IMR-90 (cell line): Measurements from ENCODE around the gene PRELID1. TPM values are rescaled to one million over a fixed set of nuclear protein-coding genes. Genes with fewer than 3 reads are reported as not detected.

Experiments
- ATAC-seq: fragments of 200-7000 bp; cut with Tn5 transposase; 2 replicates; pipeline ENCODE4 v1.9.1; 2020; ENCODE audit warnings: low read depth, mild to moderate bottlenecking, moderate library complexity
- BruUV-seq: library from RNA; stranded (reverse); fragments of 400-500 nt; replicated peaks from 2 replicates; lab custom pipeline; 2021; lab: Mats Ljungman, UMichigan
- CTCF ChIA-PET: fragments of 300-600 bp; formaldehyde crosslinking; extraction: SDS; loops from one replicate; lab custom pipeline; 2021; ENCODE audit warnings: antibody characterized with exemption; lab: Yijun Ruan, JAX
- POLR2A ChIA-PET: fragments of 300-600 bp; sonication (Branson Sonifier 250); formaldehyde crosslinking; loops from one replicate; lab custom pipeline; 2022; ENCODE audit warnings: antibody characterized with exemption; ENCODE audit not compliant: unreplicated experiment; lab: Charles Lee
- DNase-seq: peaks from one replicate; pipeline ENCODE4 v3.0.0; 2013
- H2AFZ ChIP-seq: replicated peaks from 2 replicates; pipeline ENCODE3; 2013; ENCODE audit warnings: low read length, mild to moderate bottlenecking; ENCODE audit not compliant: poor library complexity
- H2AK5ac ChIP-seq: 2 replicates; pipeline ENCODE4 v1.6.1; 2013; ENCODE audit warnings: low read depth, low read length, inconsistent platforms
- H2AK9ac ChIP-seq: replicated peaks from 2 replicates; pipeline ENCODE3; 2013; ENCODE audit warnings: mild to moderate bottlenecking, low read depth, low read length, moderate library complexity; ENCODE audit not compliant: poor library complexity
- H2BK120ac ChIP-seq: 2 replicates; pipeline ENCODE4 v1.6.1; 2013; ENCODE audit warnings: low read depth, low read length, inconsistent platforms
- H2BK15ac ChIP-seq: 3 replicates; pipeline ENCODE4 v1.6.1; 2013; ENCODE audit warnings: low read depth, low read length, inconsistent platforms
- H2BK20ac ChIP-seq: 2 replicates; pipeline ENCODE4 v1.6.1; 2013; ENCODE audit warnings: low read depth, mild to moderate bottlenecking, inconsistent platforms, low read length, moderate library complexity
- H2BK5ac ChIP-seq: 2 replicates; pipeline ENCODE4 v1.6.1; 2013; ENCODE audit warnings: mild to moderate bottlenecking, low read depth, low read length, inconsistent platforms; ENCODE audit not compliant: poor library complexity, severe bottlenecking
- H3K14ac ChIP-seq: replicated peaks from 2 replicates; pipeline ENCODE4 v1.6.1; 2013; ENCODE audit warnings: low read depth, low read length, inconsistent platforms
- H3K18ac ChIP-seq: 2 replicates; pipeline ENCODE4 v1.6.1; 2013; ENCODE audit warnings: low read depth, low read length, control low read depth
- H3K23ac ChIP-seq: 2 replicates; pipeline ENCODE4 v1.6.1; 2013; ENCODE audit warnings: low read depth, low read length, inconsistent platforms
- H3K27ac ChIP-seq: 2 replicates; pipeline ENCODE4 v1.5.1; 2013; ENCODE audit warnings: mild to moderate bottlenecking, control low read depth, low read length; ENCODE audit not compliant: insufficient read depth
- H3K27me3 ChIP-seq: 2 replicates; pipeline ENCODE4 v1.6.1; 2013; ENCODE audit warnings: low read length; ENCODE audit not compliant: control insufficient read depth, insufficient read depth
- H3K36me3 ChIP-seq: 2 replicates; pipeline ENCODE4 v1.6.1; 2013; ENCODE audit warnings: low read length, mixed read lengths; ENCODE audit not compliant: control insufficient read depth, insufficient read depth
- H3K4ac ChIP-seq: 2 replicates; pipeline ENCODE4 v1.6.1; 2013; ENCODE audit warnings: low read depth, low read length, inconsistent platforms
- H3K4me1 ChIP-seq: 2 replicates; pipeline ENCODE4 v1.6.1; 2013; ENCODE audit warnings: low read length, mixed read lengths; ENCODE audit not compliant: control insufficient read depth, insufficient read depth
- H3K4me2 ChIP-seq: 2 replicates; pipeline ENCODE4 v1.6.1; 2013; ENCODE audit warnings: low read depth, mild to moderate bottlenecking, control low read depth, low read length, moderate library complexity
- H3K4me3 ChIP-seq: 2 replicates; pipeline ENCODE4 v1.5.1; 2013; ENCODE audit warnings: low read depth, mild to moderate bottlenecking, control low read depth, low read length, moderate library complexity; ENCODE audit not compliant: insufficient read depth
- H3K56ac ChIP-seq: 2 replicates; pipeline ENCODE4 v1.6.1; 2013; ENCODE audit warnings: low read length, inconsistent platforms; ENCODE audit not compliant: insufficient read depth; ENCODE audit errors: extremely low read depth
- H3K79me1 ChIP-seq, 2 experiments: 2 replicates each; pipeline ENCODE4 v1.6.1; 2013; ENCODE audit warnings: low read length in 2 of 2, inconsistent platforms in 1 of 2, low read depth in 1 of 2
- H3K9ac ChIP-seq: 2 replicates; pipeline ENCODE4 v1.6.1; 2013; ENCODE audit warnings: low read depth, low read length, control low read depth
- H3K9me1 ChIP-seq: 2 replicates; pipeline ENCODE4 v1.6.1; 2013; ENCODE audit warnings: low read length, inconsistent platforms; ENCODE audit not compliant: insufficient read depth
- H3K9me3 ChIP-seq: 2 replicates; pipeline ENCODE4 v1.6.1; 2013; ENCODE audit warnings: low read length; ENCODE audit not compliant: control insufficient read depth, insufficient read depth
- H4K20me1 ChIP-seq: 2 replicates; pipeline ENCODE4 v1.6.1; 2013; ENCODE audit warnings: low read length, inconsistent platforms; ENCODE audit not compliant: insufficient read depth
- H4K5ac ChIP-seq: 2 replicates; pipeline ENCODE4 v1.6.1; 2013; ENCODE audit warnings: mild to moderate bottlenecking, low read depth, low read length, control low read depth
- H4K8ac ChIP-seq, 2 experiments: 2 replicates each; pipeline ENCODE4 v1.6.1; 2013; ENCODE audit warnings: low read depth in 2 of 2, low read length in 2 of 2, control low read depth in 1 of 2, inconsistent platforms in 1 of 2
- H4K91ac ChIP-seq: 2 replicates; pipeline ENCODE4 v1.6.1; 2013; ENCODE audit warnings: low read depth, low read length, inconsistent platforms; ENCODE audit not compliant: insufficient read depth
- CTCF ChIP-seq: conservative IDR thresholded peaks from 2 replicates; pipeline ENCODE4 v1.5.1; 2012; ENCODE audit warnings: mild to moderate bottlenecking, low read depth, low read length, improper control_type of control experiment
- RCOR1 ChIP-seq: IDR thresholded peaks from 2 replicates; pipeline ENCODE4 v1.6.1; 2012; ENCODE audit warnings: mild to moderate bottlenecking, low read length, improper control_type of control experiment; ENCODE audit not compliant: insufficient replicate concordance
- WGBS, 2 experiments: methylation state at CpG; one replicate each; pipeline versions ENCODE4 v1.1.5 to v1.1.7; 2013; ENCODE audit warnings: missing lambda C conversion rate in 2 of 2; ENCODE audit not compliant: insufficient read length in 1 of 2; ENCODE audit errors: extremely low coverage in 2 of 2; 5-methylcytosine and 5-hydroxymethylcytosine counted together
- dilution Hi-C: fragments of 300-500 bp; cut with HindIII; formaldehyde crosslinking; loops from one replicate; pipeline ENCODE4 v1.14.3; 2018; ENCODE audit warnings: low sequenced_read_pairs; ENCODE audit not compliant: unreplicated experiment
- in situ Hi-C: fragments of 300-500 bp; cut with MboI; formaldehyde crosslinking; loops from 3 replicates; pipeline ENCODE4 v1.14.3; 2019; ENCODE audit warnings: low sequenced_read_pairs, inconsistent platforms, mixed read lengths
- intact Hi-C: fragments of 100-400 bp; cut with micrococcal nuclease; formaldehyde crosslinking; loops from 2 replicates; pipeline ENCODE4 v1.10.0; 2022
- polyA plus RNA-seq, 3 experiments: library from polyadenylated mRNA; depleted of rRNA; stranded (reverse); fragments of >200 nt; gene quantifications; 2 replicates each; pipeline ENCODE4 v1.2.3, GENCODE V29; 2012; ENCODE audit warnings: low replicate concordance in 1 of 3
- total RNA-seq: library from RNA; depleted of rRNA; stranded (reverse); fragments of >200 nt; gene quantifications from 2 replicates; pipeline ENCODE4 v1.2.3, GENCODE V29; 2012

The PRELID1 gene
- total and polyA plus RNA-seq, 2 of the 4 experiments (the other 2 are of a cell fraction) = 116 to 239 TPM

- Histone ChIP-seq H3K27me3 (peaks cover 18% of the 10 kb centered on the region), H2BK15ac (no peak overlapping the region), H3K79me1 (peaks cover 11% of the 10 kb centered on the region in 2 experiments), H3K56ac (no peak overlapping the region), H3K4me2 (no peak overlapping the region), H3K9ac (no peak overlapping the region), H3K4me3 (no peak overlapping the region), H4K5ac (no peak overlapping the region), H3K23ac (no peak overlapping the region), H4K8ac (no peak overlapping the region), H3K27ac (no peak overlapping the region), H2BK120ac (no peak overlapping the region), H3K18ac (no peak overlapping the region), H4K91ac (no peak overlapping the region), H3K14ac (no peak overlapping the region), H3K9me1 (peaks cover 5% of the 10 kb centered on the region; the same call in 1 of the 2 replicates), H2AK9ac (no peak overlapping the region), H2AK5ac (no peak overlapping the region), H3K36me3 (no peaks in the 10 kb centered on the region), H2BK20ac (no peak overlapping the region), H3K4ac (no peak overlapping the region), H3K9me3 (peaks cover 2% of the 10 kb centered on the region; the same call in 1 of the 2 replicates), H2BK5ac (no peak overlapping the region), H2AFZ (no peak overlapping the region), H3K4me1 (peaks cover 6% of the 10 kb centered on the region), H4K20me1 (no peaks in the 10 kb centered on the region; the same call in 1 of the 2 replicates)
- ATAC-seq (no peak), DNase-seq (no peak)
- dilution Hi-C loops (no loop called here), in situ Hi-C loops (no loop called here), intact Hi-C loops (no loop called here)
- TF ChIP-seq CTCF = no peak
- no peak for TF ChIP-seq RCOR1
- POLR2A ChIA-PET = no interaction called here
- CTCF ChIA-PET = interaction anchor here (0.6 to 1.2 kb wide), 2 partner anchors 28 to 120 kb away, joined by 5 to 10 read pairs; no protein-coding TSS in a partner anchor
- BruUV-seq = no TSS peak
- WGBS, 2 experiments = no CpG with 5 or more reads among the region's 1 CpG
These were observed 51.7 kb downstream of the PRELID1 start for GRCh38 chr5:177355162-177355867.
